BJ (cell line): ENCODE results near the gene FAM89B. TPM values are rescaled to one million over a fixed set of nuclear protein-coding genes. Genes with fewer than 3 reads are reported as not detected.

Experiments
- CTCF ChIA-PET: fragments of 350-600 bp; formaldehyde crosslinking; extraction: SDS; loops from one replicate; lab custom pipeline; 2021; ENCODE audit warnings: antibody characterized with exemption, inconsistent platforms; lab: Yijun Ruan, JAX
- POLR2A ChIA-PET: fragments of 300-600 bp; sonication (Branson Sonifier 250); formaldehyde crosslinking; extraction: SDS; loops from one replicate; lab custom pipeline; 2021; ENCODE audit warnings: antibody characterized with exemption; lab: Charles Lee
- DNase-seq: peaks from one replicate; pipeline ENCODE4 v3.0.0-alpha.2; 2011; ENCODE audit warnings: low read depth
- H3K27me3 ChIP-seq: 2 replicates; pipeline ENCODE4 v1.6.0; 2011; ENCODE audit warnings: low read length; ENCODE audit not compliant: control insufficient read depth, insufficient read depth
- H3K36me3 ChIP-seq: 2 replicates; pipeline ENCODE4 v1.5.1; 2011; ENCODE audit warnings: low read length; ENCODE audit not compliant: control insufficient read depth, insufficient read depth
- H3K4me3 ChIP-seq: 2 replicates; pipeline ENCODE4 v1.5.1; 2011; ENCODE audit warnings: low read depth, mild to moderate bottlenecking, control low read depth, low read length
- polyA plus RNA-seq: library from polyadenylated mRNA; depleted of rRNA; stranded (reverse); fragments of >200 nt; gene quantifications from 2 replicates; pipeline ENCODE4 v1.2.3, GENCODE V29; 2011
- TF ChIP-seq, protein P1 (sequence below): IDR thresholded peaks from 2 replicates; pipeline ENCODE4 v1.5.1; 2011; ENCODE audit warnings: low read depth, mild to moderate bottlenecking, control low read depth, inconsistent platforms, low read length, moderate library complexity; ENCODE audit not compliant: insufficient read depth

Gene FAM89B
- polyA plus RNA-seq, 1 experiment: 56.9 TPM

- Histone ChIP-seq H3K27me3 (no peaks in the 10 kb centered on the region), H3K4me3 (no peak overlapping the region), H3K36me3 (peaks cover 18% of the 10 kb centered on the region)
- DNase-seq: no peak
- ChIA-PET CTCF (interaction anchor here (0.7 to 11.8 kb wide), 13 partner anchors 8 to 56 kb away, joined by 3 to 134 read pairs (median 6); partner anchors contain the start of genes EHBP1L1, FAM89B, MAP3K11 and ZNRD2), POLR2A (interaction anchor here (0.6 kb wide), 1 partner anchor 213 kb away, joined by 3 read pairs; no protein-coding TSS in a partner anchor)
- TF ChIP-seq, protein P1, sequence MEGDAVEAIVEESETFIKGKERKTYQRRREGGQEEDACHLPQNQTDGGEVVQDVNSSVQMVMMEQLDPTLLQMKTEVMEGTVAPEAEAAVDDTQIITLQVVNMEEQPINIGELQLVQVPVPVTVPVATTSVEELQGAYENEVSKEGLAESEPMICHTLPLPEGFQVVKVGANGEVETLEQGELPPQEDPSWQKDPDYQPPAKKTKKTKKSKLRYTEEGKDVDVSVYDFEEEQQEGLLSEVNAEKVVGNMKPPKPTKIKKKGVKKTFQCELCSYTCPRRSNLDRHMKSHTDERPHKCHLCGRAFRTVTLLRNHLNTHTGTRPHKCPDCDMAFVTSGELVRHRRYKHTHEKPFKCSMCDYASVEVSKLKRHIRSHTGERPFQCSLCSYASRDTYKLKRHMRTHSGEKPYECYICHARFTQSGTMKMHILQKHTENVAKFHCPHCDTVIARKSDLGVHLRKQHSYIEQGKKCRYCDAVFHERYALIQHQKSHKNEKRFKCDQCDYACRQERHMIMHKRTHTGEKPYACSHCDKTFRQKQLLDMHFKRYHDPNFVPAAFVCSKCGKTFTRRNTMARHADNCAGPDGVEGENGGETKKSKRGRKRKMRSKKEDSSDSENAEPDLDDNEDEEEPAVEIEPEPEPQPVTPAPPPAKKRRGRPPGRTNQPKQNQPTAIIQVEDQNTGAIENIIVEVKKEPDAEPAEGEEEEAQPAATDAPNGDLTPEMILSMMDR: no peak
These were observed 19.9 kb downstream of the FAM89B start for GRCh38 chr11:65591939-65592857.

- Histone ChIP-seq H3K4me3 (no peak overlapping the region), H3K27me3 (no peaks in the 10 kb centered on the region), H3K36me3 (peaks cover 21% of the 10 kb centered on the region)
- ChIA-PET POLR2A (no interaction called here), CTCF (interaction anchor here (0.8 to 11.8 kb wide), 19 partner anchors 7 to 226 kb away, joined by 3 to 134 read pairs (median 4); partner anchors contain the start of genes EHBP1L1, FAM89B, MAP3K11 and ZNRD2)
- DNase-seq: no peak
- TF ChIP-seq, protein P1: no peak
These were observed 20.6 kb downstream of the FAM89B start for GRCh38 chr11:65592858-65593517.

- CTCF ChIA-PET: interaction anchor here (0.8 to 11.8 kb wide), 22 partner anchors 8 to 227 kb away, joined by 3 to 134 read pairs (median 4); partner anchors contain the start of genes EHBP1L1, FAM89B, MAP3K11 and PCNX3
- H3K36me3 ChIP-seq: peaks cover 24% of the 10 kb centered on the region
- no peaks in the 10 kb centered on the region for H3K27me3 ChIP-seq
- DNase-seq: no peak
- POLR2A ChIA-PET: no interaction called here
- no peak overlapping the region for H3K4me3 ChIP-seq
- TF ChIP-seq, protein P1: peak; percentile 78
These were observed 21.4 kb downstream of the FAM89B start for GRCh38 chr11:65593518-65594414.

DNA sequence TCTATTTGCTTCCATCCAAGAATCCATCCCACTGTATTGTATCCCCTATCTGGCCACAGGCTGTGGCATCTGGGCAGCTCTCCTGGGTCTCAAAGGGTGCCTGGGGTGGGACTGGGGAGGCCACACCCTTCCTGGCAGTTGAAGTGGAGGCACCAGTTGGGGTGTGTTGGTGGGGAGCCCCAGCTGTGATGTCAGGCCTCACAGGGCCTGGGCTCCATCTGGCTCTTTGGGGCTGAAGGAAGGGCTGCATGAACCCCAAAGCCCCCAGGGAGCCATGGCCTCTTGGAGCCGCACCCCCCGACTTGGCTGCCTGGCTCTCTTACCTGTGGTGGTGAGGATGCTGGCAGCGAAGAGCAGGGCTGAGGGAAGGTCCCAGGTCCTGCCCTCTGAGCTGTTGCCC, 22.8 kb downstream of the FAM89B start:
- Histone ChIP-seq H3K36me3 (peaks cover 18% of the 10 kb centered on the region), H3K4me3 (no peak overlapping the region), H3K27me3 (no peaks in the 10 kb centered on the region)
- ChIA-PET CTCF (interaction anchor here (1.0 to 11.8 kb wide), 5 partner anchors 10 to 54 kb away, joined by 4 to 134 read pairs (median 25); partner anchors contain the start of gene EHBP1L1), POLR2A (no interaction called here)
- TF ChIP-seq, protein P1: no peak
- DNase-seq: no peak
